Neural cell (in vitro differentiated cells): Measurements from ENCODE around the gene EZR. TPM values are rescaled to one million over a fixed set of nuclear protein-coding genes. Genes with fewer than 3 reads are reported as not detected.

ENCODE experiments used
- H2AFZ ChIP-seq: fragments of 200-600, 300-800 bp; sonication (generic), shearing (Covaris generic); 2 replicates; pipeline ENCODE4 v1.6.0; 2014; ENCODE audit warnings: low read depth, mild to moderate bottlenecking, antibody characterized with exemption, low read length, moderate library complexity
- H3F3A ChIP-seq: fragments of 200-600 bp; shearing (Covaris generic); 2 replicates; pipeline ENCODE4 v1.6.1; 2016; ENCODE audit warnings: mild to moderate bottlenecking, moderate library complexity, mixed read lengths, antibody characterized with exemption, low read length; ENCODE audit not compliant: insufficient read depth, poor library complexity, severe bottlenecking
- H3K27ac ChIP-seq: fragments of 200-600, 300-800 bp; sonication (generic), shearing (Covaris generic); 2 replicates; pipeline ENCODE4 v1.5.1; 2014; ENCODE audit warnings: mild to moderate bottlenecking, low read length, moderate library complexity
- H3K27me3 ChIP-seq: fragments of 300-800, 200-600 bp; sonication (generic), shearing (Covaris generic); 2 replicates; pipeline ENCODE4 v1.6.0; 2014; ENCODE audit warnings: mild to moderate bottlenecking, low read depth, low read length, moderate library complexity; ENCODE audit not compliant: insufficient read depth
- H3K36me3 ChIP-seq: fragments of 300-800, 200-600 bp; sonication (generic), shearing (Covaris generic); 2 replicates; pipeline ENCODE4 v1.5.1; 2014; ENCODE audit warnings: mild to moderate bottlenecking, antibody characterized with exemption, low read length, moderate library complexity; ENCODE audit not compliant: insufficient read depth
- H3K4me2 ChIP-seq: fragments of 300-800, 200-600 bp; sonication (generic), shearing (Covaris generic); 2 replicates; pipeline ENCODE4 v1.6.0; 2014; ENCODE audit warnings: mild to moderate bottlenecking, low read length
- H3K4me3 ChIP-seq: fragments of 300-800, 200-600 bp; sonication (generic), shearing (Covaris generic); 2 replicates; pipeline ENCODE4 v1.5.1; 2014; ENCODE audit warnings: mild to moderate bottlenecking, low read length, moderate library complexity
- H3K79me2 ChIP-seq: fragments of 200-600 bp; shearing (Covaris generic); replicated peaks from 2 replicates; pipeline ENCODE4 v1.6.0; 2014; ENCODE audit warnings: mild to moderate bottlenecking, low read length, moderate library complexity; ENCODE audit not compliant: insufficient read depth
- H3K9ac ChIP-seq: fragments of 300-800, 200-600 bp; sonication (generic), shearing (Covaris generic); 2 replicates; pipeline ENCODE4 v1.6.1; 2016; ENCODE audit warnings: mild to moderate bottlenecking, low read length, mixed read lengths
- H3K9me2 ChIP-seq: fragments of 200-600 bp; shearing (Covaris generic); 2 replicates; pipeline ENCODE4 v1.6.1; 2016; ENCODE audit warnings: mild to moderate bottlenecking, low read length, mixed read lengths; ENCODE audit not compliant: insufficient read depth
- H3K9me3 ChIP-seq: fragments of 200-600, 300-800 bp; sonication (generic), shearing (Covaris generic); 2 replicates; pipeline ENCODE4 v1.6.1; 2016; ENCODE audit warnings: mild to moderate bottlenecking, mixed run types, low read length, moderate library complexity, mixed read lengths
- H4K20me1 ChIP-seq: fragments of 200-600 bp; shearing (Covaris generic); 2 replicates; pipeline ENCODE4 v1.6.1; 2016; ENCODE audit warnings: mild to moderate bottlenecking, mixed run types; ENCODE audit not compliant: insufficient read depth
- EP300 ChIP-seq: fragments of 450-650 bp; conservative IDR thresholded peaks from 2 replicates; pipeline ENCODE4 v1.6.1; 2014; ENCODE audit warnings: antibody characterized with exemption, mild to moderate bottlenecking, moderate library complexity; ENCODE audit not compliant: poor library complexity, severe bottlenecking
- EZH2 ChIP-seq: fragments of 200-600, 300-800 bp; shearing (Covaris generic), sonication (generic); IDR thresholded peaks from 2 replicates; pipeline ENCODE4 v1.6.1; 2014; ENCODE audit warnings: antibody characterized with exemption, low read length, borderline replicate concordance, mild to moderate bottlenecking; ENCODE audit not compliant: insufficient read depth, poor library complexity, severe bottlenecking
- MXI1 ChIP-seq: fragments of 450-650 bp; conservative IDR thresholded peaks from 2 replicates; pipeline ENCODE4 v1.6.1; 2014; ENCODE audit warnings: antibody characterized with exemption, mild to moderate bottlenecking; ENCODE audit not compliant: poor library complexity, severe bottlenecking
- POLR2AphosphoS5 ChIP-seq: IDR thresholded peaks from 2 replicates; pipeline ENCODE4 v1.6.1; 2012
- RAD21 ChIP-seq: fragments of 450-650 bp; conservative IDR thresholded peaks from 2 replicates; pipeline ENCODE4 v1.6.1; 2014; ENCODE audit warnings: antibody characterized with exemption, mild to moderate bottlenecking, moderate library complexity
- SMC3 ChIP-seq: fragments of 450-650 bp; conservative IDR thresholded peaks from 2 replicates; pipeline ENCODE4 v1.6.1; 2014; ENCODE audit warnings: antibody characterized with exemption, mild to moderate bottlenecking, moderate library complexity; ENCODE audit not compliant: poor library complexity
- TAF1 ChIP-seq: IDR thresholded peaks from 2 replicates; pipeline ENCODE4 v1.6.1; 2012; ENCODE audit warnings: low read depth
- polyA plus RNA-seq: library from polyadenylated mRNA; depleted of rRNA; stranded (reverse); fragments of >200 nt; gene quantifications from 2 replicates; pipeline ENCODE4 v1.2.3, GENCODE V29; 2014
- TF ChIP-seq, protein P1 (sequence below): fragments of 450-650 bp; IDR thresholded peaks from 2 replicates; pipeline ENCODE4 v1.5.1; 2014; ENCODE audit warnings: antibody characterized with exemption, mild to moderate bottlenecking, moderate library complexity; ENCODE audit not compliant: poor library complexity, severe bottlenecking
- TF ChIP-seq, protein P2 (sequence below): IDR thresholded peaks from 2 replicates; pipeline ENCODE4 v1.6.1; 2012; ENCODE audit warnings: borderline replicate concordance

Gene EZR
- polyA plus RNA-seq, 1 donor from 2014 or later: 1.6 TPM

DNA sequence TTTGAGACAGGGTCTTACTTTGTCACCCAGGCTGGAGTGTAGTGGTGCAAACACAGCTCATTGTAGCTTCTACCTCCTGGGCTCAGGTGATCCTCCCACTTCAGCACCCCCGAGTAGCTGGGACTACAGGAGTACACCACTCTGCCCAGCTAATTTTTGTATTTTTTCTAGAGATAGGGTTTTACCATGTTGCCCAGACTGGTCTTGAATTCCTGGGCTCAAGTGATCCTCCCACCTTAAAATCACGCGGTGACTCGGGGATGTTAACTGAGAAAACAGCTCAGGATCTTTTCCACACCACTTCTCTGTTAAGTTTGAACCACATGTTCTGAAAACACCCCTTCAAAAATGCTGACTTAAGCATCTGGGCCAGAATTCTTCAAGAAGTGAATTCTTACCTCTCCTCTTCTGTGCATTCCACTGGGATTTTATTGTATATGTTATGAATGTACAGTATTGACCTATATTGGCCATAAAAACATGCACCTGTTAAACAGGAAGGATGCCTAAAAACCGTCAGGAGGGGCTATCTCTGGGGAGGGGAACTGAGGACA, 96.9 kb downstream of the EZR start:
- H3K27me3 ChIP-seq: no peaks in the 10 kb centered on the region

DNA sequence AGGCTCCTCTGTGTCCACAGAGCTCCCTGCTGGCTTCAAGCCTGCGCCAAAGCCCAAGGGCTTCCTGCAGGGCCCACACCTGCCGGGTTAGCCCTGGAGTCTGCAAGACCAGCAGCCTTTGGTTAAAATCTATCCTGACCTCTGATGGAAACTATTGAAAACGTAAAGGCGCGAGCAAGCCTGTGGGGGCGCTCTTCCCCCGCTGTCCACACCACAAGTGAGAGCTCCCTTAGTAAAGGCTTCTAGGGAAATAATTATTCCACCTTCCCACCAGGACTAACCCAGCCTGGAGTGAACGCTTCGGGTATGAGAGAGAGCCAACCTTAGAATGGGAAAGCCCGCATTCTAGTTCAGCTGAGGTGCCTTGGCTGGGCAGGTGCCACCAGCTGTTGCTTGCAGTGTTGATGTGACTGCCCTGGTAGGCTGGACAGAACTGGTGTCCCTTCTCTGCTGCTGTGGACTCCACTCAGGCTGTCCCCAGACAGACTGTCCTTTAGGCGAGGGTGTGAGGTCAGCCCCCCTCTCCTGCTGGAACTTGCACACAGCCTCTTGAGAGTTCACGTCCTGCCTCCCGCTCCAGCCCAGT, 100.6 kb downstream of the EZR start:
- H3K27ac ChIP-seq: no peak overlapping the region

More for the DNA sequence above, 96.9 kb downstream of the EZR start:
- Histone ChIP-seq H3K79me2 (no peaks in the 10 kb centered on the region), H3K9me2 (no peaks in the 10 kb centered on the region), H3K36me3 (no peaks in the 10 kb centered on the region), H3K27ac (no peak overlapping the region), H2AFZ (no peak overlapping the region), H3K9ac (no peak overlapping the region), H3K9me3 (no peaks in the 10 kb centered on the region), H4K20me1 (no peaks in the 10 kb centered on the region), H3K4me3 (no peak overlapping the region), H3F3A (no peaks in the 10 kb centered on the region), H3K4me2 (no peak overlapping the region)
- no peak for TF ChIP-seq SMC3

More for the DNA sequence above, 100.6 kb downstream of the EZR start:
- Histone ChIP-seq H3K36me3 (no peaks in the 10 kb centered on the region), H3K9me2 (no peaks in the 10 kb centered on the region), H3K27me3 (no peaks in the 10 kb centered on the region), H4K20me1 (no peaks in the 10 kb centered on the region), H2AFZ (no peak overlapping the region), H3K9ac (no peak overlapping the region), H3K79me2 (no peaks in the 10 kb centered on the region), H3K4me2 (no peak overlapping the region), H3F3A (no peaks in the 10 kb centered on the region), H3K9me3 (no peaks in the 10 kb centered on the region), H3K4me3 (no peak overlapping the region)
- TF ChIP-seq EZH2 (no peak), EP300 (no peak), RAD21 (no peak), TAF1 (no peak), POLR2AphosphoS5 (no peak), SMC3 (no peak), MXI1 (no peak)
- TF ChIP-seq, protein P1, sequence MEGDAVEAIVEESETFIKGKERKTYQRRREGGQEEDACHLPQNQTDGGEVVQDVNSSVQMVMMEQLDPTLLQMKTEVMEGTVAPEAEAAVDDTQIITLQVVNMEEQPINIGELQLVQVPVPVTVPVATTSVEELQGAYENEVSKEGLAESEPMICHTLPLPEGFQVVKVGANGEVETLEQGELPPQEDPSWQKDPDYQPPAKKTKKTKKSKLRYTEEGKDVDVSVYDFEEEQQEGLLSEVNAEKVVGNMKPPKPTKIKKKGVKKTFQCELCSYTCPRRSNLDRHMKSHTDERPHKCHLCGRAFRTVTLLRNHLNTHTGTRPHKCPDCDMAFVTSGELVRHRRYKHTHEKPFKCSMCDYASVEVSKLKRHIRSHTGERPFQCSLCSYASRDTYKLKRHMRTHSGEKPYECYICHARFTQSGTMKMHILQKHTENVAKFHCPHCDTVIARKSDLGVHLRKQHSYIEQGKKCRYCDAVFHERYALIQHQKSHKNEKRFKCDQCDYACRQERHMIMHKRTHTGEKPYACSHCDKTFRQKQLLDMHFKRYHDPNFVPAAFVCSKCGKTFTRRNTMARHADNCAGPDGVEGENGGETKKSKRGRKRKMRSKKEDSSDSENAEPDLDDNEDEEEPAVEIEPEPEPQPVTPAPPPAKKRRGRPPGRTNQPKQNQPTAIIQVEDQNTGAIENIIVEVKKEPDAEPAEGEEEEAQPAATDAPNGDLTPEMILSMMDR: no peak
- TF ChIP-seq, protein P2, sequence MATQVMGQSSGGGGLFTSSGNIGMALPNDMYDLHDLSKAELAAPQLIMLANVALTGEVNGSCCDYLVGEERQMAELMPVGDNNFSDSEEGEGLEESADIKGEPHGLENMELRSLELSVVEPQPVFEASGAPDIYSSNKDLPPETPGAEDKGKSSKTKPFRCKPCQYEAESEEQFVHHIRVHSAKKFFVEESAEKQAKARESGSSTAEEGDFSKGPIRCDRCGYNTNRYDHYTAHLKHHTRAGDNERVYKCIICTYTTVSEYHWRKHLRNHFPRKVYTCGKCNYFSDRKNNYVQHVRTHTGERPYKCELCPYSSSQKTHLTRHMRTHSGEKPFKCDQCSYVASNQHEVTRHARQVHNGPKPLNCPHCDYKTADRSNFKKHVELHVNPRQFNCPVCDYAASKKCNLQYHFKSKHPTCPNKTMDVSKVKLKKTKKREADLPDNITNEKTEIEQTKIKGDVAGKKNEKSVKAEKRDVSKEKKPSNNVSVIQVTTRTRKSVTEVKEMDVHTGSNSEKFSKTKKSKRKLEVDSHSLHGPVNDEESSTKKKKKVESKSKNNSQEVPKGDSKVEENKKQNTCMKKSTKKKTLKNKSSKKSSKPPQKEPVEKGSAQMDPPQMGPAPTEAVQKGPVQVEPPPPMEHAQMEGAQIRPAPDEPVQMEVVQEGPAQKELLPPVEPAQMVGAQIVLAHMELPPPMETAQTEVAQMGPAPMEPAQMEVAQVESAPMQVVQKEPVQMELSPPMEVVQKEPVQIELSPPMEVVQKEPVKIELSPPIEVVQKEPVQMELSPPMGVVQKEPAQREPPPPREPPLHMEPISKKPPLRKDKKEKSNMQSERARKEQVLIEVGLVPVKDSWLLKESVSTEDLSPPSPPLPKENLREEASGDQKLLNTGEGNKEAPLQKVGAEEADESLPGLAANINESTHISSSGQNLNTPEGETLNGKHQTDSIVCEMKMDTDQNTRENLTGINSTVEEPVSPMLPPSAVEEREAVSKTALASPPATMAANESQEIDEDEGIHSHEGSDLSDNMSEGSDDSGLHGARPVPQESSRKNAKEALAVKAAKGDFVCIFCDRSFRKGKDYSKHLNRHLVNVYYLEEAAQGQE: no peak
